Omental fat pad (tissue), 4 donors: ENCODE measurements around the gene C15orf40. TPM values are rescaled to one million over a fixed set of nuclear protein-coding genes. Genes with fewer than 3 reads are reported as not detected.
"Not testable (repeated sequence)": the region's sequence is repeated elsewhere in the genome, so short reads cannot be mapped to it uniquely, and the experiment has no call there.

Experiments
- ATAC-seq: fragments of 150-250 bp; one replicate; pipeline ENCODE4 v1.9.1; 2016; ENCODE audit warnings: mild to moderate bottlenecking, moderate library complexity; ENCODE audit not compliant: low FRiP score
- DNase-seq: peaks from one replicate; pipeline ENCODE4 v3.0.0-alpha.2; 2019; ENCODE audit warnings: low spot score
- total RNA-seq, 4 donors: library from RNA; depleted of rRNA; stranded (reverse); fragments of >200 nt; gene quantifications; one replicate each; pipeline ENCODE4 v1.1.0, GENCODE V29; 2016
- TF ChIP-seq, protein P1 (sequence below), 3 donors: fragments of 450-650 bp; IDR thresholded peaks; one replicate each; pipeline ENCODE4 v1.5.1; 2016 to 2017; ENCODE audit warnings: antibody characterized with exemption in 3 of 3, mild to moderate bottlenecking in 3 of 3, moderate library complexity in 2 of 3

C15orf40 gene
- total RNA-seq, 4 donors from 2014 or later: 8.5 to 13.1 (median 10.3) TPM

DNA sequence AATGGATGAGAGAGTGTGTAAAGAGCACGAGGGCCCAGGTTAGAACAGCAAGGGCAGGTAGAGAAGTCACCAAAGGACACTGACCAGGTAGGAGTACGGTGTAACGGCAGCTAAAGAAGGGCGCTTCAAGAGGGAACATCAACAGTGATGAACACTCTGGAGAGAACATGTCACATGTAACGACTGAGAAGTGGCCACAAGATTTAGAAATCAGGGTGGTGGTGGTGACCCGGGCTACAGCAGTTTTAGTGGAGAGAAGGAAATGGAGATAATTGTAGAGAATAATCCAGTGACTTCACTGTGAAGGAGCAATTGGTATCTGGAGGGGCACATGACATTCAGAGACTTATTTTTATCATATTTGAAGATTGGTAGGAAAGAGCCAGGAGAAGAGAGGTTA is 1.2 kb upstream of the C15orf40 start:
- DNase-seq: no peak
- no peak for ATAC-seq
- TF ChIP-seq, protein P1, sequence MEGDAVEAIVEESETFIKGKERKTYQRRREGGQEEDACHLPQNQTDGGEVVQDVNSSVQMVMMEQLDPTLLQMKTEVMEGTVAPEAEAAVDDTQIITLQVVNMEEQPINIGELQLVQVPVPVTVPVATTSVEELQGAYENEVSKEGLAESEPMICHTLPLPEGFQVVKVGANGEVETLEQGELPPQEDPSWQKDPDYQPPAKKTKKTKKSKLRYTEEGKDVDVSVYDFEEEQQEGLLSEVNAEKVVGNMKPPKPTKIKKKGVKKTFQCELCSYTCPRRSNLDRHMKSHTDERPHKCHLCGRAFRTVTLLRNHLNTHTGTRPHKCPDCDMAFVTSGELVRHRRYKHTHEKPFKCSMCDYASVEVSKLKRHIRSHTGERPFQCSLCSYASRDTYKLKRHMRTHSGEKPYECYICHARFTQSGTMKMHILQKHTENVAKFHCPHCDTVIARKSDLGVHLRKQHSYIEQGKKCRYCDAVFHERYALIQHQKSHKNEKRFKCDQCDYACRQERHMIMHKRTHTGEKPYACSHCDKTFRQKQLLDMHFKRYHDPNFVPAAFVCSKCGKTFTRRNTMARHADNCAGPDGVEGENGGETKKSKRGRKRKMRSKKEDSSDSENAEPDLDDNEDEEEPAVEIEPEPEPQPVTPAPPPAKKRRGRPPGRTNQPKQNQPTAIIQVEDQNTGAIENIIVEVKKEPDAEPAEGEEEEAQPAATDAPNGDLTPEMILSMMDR (IDR thresholded peaks at IDR 0.05): no peak

DNA sequence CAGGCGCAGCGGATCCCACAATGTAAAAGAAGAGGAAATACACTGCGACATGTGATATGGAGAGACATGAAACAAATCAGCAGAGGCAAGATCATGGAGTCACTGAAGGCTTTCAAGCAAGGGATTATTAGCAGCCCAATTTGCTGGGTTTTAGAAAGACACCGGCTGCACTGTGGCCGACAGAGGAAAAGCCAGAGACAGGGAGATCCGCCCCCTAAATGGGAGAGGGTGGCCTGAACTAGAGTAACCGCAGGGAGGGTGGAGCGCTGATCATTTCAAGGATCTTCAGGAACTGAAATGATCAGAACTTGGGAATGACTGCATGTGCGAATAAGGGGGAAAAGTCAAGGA is 612 bp upstream of the C15orf40 start:
- no peak for ATAC-seq
- DNase-seq: no peak
- TF ChIP-seq, protein P1 (IDR thresholded peaks at IDR 0.05): no peak

DNA sequence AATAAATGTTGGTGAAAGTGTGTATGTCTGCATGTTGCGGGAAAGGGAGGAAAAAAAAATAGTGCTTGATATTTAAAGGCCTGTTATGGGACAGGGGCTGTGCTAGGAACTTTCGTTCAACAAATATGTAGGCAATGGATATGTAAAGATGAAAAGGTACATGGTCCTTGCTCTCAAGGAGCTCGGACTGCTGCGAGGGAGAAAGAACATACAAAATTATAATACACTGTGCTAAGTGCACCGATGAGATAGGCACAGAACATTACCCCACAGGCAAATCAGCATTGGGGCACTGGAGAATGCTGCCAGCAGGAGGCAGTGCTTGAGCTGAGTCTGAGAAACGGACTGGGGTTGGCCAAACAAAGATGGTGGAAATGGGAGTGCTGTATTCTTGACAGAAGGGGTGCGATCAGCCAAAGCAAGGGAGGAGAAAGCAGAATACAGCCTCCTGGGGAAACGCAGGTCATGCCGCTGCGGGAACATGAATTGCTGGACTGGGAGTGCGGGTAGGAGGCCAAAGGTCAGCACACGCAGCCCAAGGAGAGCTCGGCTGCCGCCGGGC is 649 bp downstream of the C15orf40 start:
- ATAC-seq (peak; percentile 70), DNase-seq (peak; percentile 56)
- TF ChIP-seq, protein P1 (IDR thresholded peaks at IDR 0.05): peak in 1 of 3 donors; percentile 18

DNA sequence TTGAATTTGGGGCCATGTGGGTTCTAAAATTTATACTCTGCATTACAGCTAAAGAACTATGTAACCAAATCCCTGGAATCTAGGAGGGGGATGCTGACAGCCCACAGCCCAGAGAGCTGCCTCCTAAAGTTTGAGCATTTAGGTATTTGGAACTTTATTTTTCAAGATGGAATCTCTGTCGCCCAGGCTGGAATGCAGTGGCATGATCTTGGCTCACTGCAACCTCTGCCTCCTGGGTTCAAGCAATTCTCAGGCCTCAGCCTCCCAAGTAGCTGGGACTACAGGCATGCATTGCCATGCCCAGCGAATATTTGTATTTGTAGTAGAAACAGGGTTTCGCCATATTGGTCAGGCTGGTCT is 10.8 kb downstream of the C15orf40 start:
- not testable (repeated sequence) for DNase-seq, ATAC-seq

DNA sequence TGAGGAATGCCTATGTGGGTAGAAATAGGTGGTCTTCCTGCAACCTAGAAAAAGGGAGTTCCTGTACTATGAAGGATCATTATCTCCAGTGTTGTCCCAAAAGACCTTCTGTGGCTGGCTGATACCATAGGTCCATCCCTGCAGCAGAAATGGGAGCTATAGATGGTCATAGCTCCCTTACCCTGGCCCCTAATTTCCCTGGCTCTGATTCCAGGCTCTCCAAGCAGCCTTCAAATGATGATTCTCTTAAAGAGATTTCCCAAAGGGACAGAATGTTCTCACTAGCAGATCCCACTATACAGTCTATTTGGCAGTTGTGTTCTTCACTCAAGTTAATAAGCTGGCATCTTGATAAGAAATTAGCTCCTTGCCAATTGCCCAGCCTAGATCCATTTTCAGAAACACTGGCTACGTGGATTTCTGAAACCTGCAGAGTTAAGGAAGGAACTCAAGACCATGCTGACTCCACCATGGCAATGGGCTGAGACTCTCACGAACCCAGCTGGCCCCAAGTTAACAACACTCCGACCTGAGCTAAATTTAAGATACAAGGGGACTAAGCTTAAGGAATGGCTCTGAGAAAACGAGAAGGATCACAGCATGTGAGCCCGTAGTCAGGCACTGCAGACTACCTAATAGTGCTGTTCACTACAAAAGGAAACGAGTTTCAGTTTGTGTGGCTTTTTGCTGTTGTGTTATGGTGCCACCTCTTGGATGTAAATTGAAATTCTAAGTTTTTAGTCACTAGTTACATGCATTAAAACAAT is 11.4 kb downstream of the C15orf40 start:
- no peak for DNase-seq
- peak; percentile 59 for ATAC-seq

DNA sequence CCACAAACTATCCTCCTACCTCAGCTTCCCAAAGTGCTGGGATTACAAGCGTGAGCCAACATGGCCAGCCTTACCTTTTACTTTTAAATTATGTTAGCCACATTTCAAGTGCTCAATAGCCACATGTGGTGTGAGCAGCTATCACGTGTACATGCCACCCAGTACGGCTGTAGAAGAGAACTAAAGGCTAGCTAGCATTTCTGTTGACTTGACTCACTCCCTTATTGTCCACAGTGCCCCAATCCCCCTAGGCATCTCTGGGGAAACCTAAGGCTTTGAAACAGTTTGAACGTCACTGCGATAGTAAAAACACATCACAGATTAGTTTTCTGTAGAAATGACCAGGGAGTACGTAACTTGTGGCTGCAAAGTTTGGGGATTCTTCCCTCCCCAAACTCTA is 12.0 kb downstream of the C15orf40 start:
- no peak for DNase-seq
- no peak for ATAC-seq
- TF ChIP-seq, protein P1 (IDR thresholded peaks at IDR 0.05): no peak

More for the DNA sequence above, 11.4 kb downstream of the C15orf40 start:
- TF ChIP-seq, protein P1 (IDR thresholded peaks at IDR 0.05): no peak

DNA sequence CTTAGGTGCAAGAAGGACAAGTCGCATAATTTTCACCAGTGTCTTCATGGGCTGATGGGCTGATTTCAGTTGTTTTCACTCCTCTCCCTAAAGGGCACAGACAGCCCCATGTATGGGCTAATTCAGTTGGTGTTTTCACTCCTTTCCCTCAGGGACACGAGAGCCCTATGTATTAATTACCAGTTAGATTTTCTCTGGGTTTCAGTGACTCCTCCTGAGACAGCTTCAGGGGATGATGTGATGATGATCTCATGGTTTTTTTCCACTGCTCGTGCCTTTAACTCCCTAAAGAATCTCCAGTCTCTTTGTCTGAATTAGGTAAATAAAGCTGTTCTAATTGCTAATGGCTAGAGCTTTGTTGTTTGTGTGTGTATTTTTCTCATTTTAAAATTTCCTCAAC is 15.5 kb downstream of the C15orf40 start:
- ATAC-seq: no peak
- DNase-seq: no peak
- TF ChIP-seq, protein P1 (IDR thresholded peaks at IDR 0.05): no peak
